Uterus (tissue), 4 donors: ENCODE results near the gene DCAF5. TPM values are rescaled to one million over a fixed set of nuclear protein-coding genes. Genes with fewer than 3 reads are reported as not detected.

ENCODE experiments used
- DNase-seq, 2 donors: peaks; one replicate each; pipeline ENCODE4 v3.0.0-alpha.2; 2019 to 2020
- H3K27ac ChIP-seq, 2 donors: fragments of 200-600 bp; sonication (generic); 1 replicate in 1 of 2; 2 replicates in 1 of 2; pipeline ENCODE4 v1.5.1; 2016 to 2018
- H3K27me3 ChIP-seq, 2 donors: fragments of 200-600 bp; sonication (generic); one replicate each; pipeline ENCODE4 v1.5.1; 2018 to 2019; ENCODE audit warnings: control low read depth in 1 of 2
- H3K36me3 ChIP-seq, 2 donors: fragments of 200-600 bp; sonication (generic); one replicate each; pipeline ENCODE4 v1.5.1; 2019; ENCODE audit warnings: control low read depth in 1 of 2
- H3K4me1 ChIP-seq, 2 donors: fragments of 200-600 bp; sonication (generic); one replicate each; pipeline ENCODE4 v1.5.1; 2018 to 2019; ENCODE audit warnings: control low read depth in 1 of 2
- H3K4me3 ChIP-seq, 2 donors: fragments of 200-600 bp; sonication (generic); 1 replicate in 1 of 2; 2 replicates in 1 of 2; pipeline ENCODE4 v1.5.1; 2018 to 2019; ENCODE audit warnings: mild to moderate bottlenecking in 1 of 2
- H3K9me3 ChIP-seq, 2 donors: fragments of 200-600 bp; sonication (generic); one replicate each; pipeline ENCODE4 v1.5.1; 2019; ENCODE audit warnings: control low read depth in 1 of 2
- POLR2A ChIP-seq, 2 donors: fragments of 450-650 bp; IDR thresholded peaks; one replicate each; pipeline ENCODE4 v1.6.1; 2016; ENCODE audit warnings: antibody characterized with exemption in 2 of 2, mild to moderate bottlenecking in 1 of 2, moderate library complexity in 1 of 2
- intact Hi-C: fragments of 100-400 bp; cut with DNase I; formaldehyde crosslinking; loops from one replicate; pipeline ENCODE4 v1.15.1; 2023; ENCODE audit warnings: low total_unique reads
- total RNA-seq, 4 donors: library from RNA; depleted of rRNA in 3 of 4; stranded (reverse); fragments of >200 nt in 3 of 4; gene quantifications; one replicate each; pipeline versions ENCODE4 v1.1.0 to v1.2.4, GENCODE V29; 2014 to 2023
- TF ChIP-seq, protein P1 (sequence below), 4 experiments: fragments of 200-600 bp in 2 of 4; fragments of 450-650 bp in 2 of 4; sonication (generic) in 2 of 4; IDR thresholded peaks; one replicate each; pipeline ENCODE4 v1.5.1; 2016 to 2019; ENCODE audit warnings: antibody characterized with exemption in 4 of 4, mild to moderate bottlenecking in 2 of 4, moderate library complexity in 1 of 4
- donor health status: DM: yes; HTN: yes; CAD: no.

DCAF5 gene
- total RNA-seq, 4 donors from 2014 or later, result 32.2 to 68.5 (median 60.0) TPM

DNA sequence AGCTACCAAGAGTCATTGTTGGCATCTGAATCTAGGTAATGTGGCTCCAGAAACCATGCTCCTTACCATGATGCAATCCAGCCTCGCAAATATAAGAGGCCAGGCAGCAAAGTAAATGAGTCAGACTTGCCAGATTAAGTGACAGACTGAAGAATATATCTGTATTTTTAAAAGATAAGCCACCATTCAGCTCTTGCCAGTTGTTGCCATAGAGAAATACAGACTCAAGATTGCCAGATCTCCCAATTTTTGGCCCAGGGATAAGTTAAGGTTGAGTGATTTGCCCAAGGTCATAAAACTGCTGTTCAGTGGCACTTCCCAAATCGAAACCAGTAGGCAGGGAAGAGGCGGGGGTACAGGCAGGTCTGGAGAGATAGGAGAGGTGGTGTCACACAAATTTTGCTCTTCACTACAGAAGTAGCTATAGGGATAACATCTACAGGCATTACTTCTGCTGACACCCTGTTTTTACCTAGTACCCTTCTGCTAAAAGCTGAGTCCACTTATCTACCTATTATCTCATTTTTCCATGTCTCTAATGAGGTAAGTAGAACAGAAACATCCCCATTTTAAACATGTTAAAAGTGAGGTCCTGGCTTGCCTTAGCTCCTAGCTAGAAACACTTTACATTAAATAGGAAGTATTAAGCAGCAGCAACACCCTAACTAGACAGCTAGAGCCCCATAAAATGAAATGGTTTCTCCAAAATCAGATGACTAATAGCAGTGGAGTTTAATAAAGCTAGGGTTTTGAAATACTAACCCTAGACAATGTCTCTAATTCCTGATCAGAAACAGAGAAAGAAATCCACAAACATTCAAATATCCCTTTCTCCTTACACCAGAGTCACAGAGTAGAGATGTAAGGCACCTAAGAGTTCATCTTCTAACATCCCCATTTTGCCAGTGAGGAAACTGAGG lies 19.5 kb downstream of the DCAF5 start:
- H3K36me3 ChIP-seq, result no peaks in the 10 kb centered on the region
- no peaks in the 10 kb centered on the region for H3K27me3 ChIP-seq
- H3K4me3 ChIP-seq, result no peak overlapping the region
- TF ChIP-seq, protein P1, sequence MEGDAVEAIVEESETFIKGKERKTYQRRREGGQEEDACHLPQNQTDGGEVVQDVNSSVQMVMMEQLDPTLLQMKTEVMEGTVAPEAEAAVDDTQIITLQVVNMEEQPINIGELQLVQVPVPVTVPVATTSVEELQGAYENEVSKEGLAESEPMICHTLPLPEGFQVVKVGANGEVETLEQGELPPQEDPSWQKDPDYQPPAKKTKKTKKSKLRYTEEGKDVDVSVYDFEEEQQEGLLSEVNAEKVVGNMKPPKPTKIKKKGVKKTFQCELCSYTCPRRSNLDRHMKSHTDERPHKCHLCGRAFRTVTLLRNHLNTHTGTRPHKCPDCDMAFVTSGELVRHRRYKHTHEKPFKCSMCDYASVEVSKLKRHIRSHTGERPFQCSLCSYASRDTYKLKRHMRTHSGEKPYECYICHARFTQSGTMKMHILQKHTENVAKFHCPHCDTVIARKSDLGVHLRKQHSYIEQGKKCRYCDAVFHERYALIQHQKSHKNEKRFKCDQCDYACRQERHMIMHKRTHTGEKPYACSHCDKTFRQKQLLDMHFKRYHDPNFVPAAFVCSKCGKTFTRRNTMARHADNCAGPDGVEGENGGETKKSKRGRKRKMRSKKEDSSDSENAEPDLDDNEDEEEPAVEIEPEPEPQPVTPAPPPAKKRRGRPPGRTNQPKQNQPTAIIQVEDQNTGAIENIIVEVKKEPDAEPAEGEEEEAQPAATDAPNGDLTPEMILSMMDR (IDR thresholded peaks at IDR 0.05), result no peak
- TF ChIP-seq POLR2A (IDR thresholded peaks at IDR 0.05), result no peak
- no peak for DNase-seq
- peak overlapping the region in 1 of 2 donors; percentile 22 for H3K27ac ChIP-seq
- H3K9me3 ChIP-seq, result no peaks in the 10 kb centered on the region
- intact Hi-C loops, result no loop called here
- peaks cover 12 to 18% of the 10 kb centered on the region in 2 donors for H3K4me1 ChIP-seq

DNA sequence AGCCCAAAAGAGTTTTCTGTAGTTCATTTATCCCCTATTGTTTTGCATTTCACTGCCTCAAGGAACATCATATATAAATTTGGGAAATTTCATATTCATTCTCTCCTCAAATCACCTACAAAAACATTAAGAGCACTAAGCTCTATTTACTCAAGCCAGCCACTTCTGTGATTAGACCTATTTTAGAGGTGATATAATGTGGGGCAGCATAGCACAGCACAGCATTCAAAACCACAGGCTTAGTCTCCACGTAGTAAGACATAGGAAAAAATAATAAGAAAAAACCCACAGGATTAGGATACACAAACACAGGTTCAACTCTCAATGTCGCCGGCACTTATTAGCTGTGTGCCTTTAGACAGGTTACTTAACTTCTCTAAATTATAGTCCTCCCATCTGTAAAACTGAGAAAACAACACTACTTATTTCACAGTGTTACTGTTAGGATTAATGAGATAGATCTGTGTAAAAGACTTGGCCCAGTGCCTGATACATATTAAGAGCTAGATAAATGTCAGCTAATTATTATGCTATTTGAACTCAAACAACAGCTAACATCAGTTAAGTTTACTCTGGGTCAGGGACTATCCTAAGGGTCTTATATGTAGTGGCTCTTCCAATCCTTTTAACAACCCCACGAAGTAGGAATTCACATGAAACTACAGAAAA lies 20.3 kb downstream of the DCAF5 start:
- Histone ChIP-seq H3K27ac (no peak overlapping the region), H3K4me1 (peaks cover 9 to 13% of the 10 kb centered on the region in 2 donors)
- intact Hi-C loops, result no loop called here

DNA sequence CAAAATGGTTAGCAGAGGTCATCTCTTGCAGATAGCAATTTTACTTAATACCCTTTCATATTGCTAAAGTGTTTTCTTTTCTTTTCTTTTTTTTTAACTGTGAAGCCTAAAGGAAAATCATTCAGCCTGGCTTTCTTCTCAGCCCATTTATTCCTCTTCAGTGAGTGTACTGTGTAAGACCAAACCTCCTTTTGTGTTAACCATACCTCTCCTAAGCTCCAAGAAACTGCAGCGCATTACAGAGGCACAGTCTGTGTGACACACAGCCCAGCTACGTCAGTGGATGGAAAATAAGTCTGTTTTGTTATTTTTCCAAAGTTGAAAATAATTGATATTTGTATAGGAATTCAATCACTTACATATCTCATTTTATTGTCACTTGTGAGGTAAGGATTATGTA lies 21.7 kb downstream of the DCAF5 start:
- Histone ChIP-seq H3K27ac (no peak overlapping the region), H3K4me3 (no peak overlapping the region), H3K9me3 (no peaks in the 10 kb centered on the region), H3K4me1 (peaks cover 5 to 13% of the 10 kb centered on the region in 2 donors), H3K36me3 (no peaks in the 10 kb centered on the region), H3K27me3 (no peaks in the 10 kb centered on the region)
- no peak for DNase-seq
- no peak for TF ChIP-seq POLR2A (IDR thresholded peaks at IDR 0.05)
- intact Hi-C loops, result no loop called here

More for the DNA sequence above, 20.3 kb downstream of the DCAF5 start:
- TF ChIP-seq, protein P1 (IDR thresholded peaks at IDR 0.05), result no peak
- no peak for TF ChIP-seq POLR2A (IDR thresholded peaks at IDR 0.05)
- no peaks in the 10 kb centered on the region for H3K36me3 ChIP-seq
- no peak overlapping the region for H3K4me3 ChIP-seq
- no peaks in the 10 kb centered on the region for H3K27me3 ChIP-seq
- no peak for DNase-seq
- H3K9me3 ChIP-seq, result no peaks in the 10 kb centered on the region

DNA sequence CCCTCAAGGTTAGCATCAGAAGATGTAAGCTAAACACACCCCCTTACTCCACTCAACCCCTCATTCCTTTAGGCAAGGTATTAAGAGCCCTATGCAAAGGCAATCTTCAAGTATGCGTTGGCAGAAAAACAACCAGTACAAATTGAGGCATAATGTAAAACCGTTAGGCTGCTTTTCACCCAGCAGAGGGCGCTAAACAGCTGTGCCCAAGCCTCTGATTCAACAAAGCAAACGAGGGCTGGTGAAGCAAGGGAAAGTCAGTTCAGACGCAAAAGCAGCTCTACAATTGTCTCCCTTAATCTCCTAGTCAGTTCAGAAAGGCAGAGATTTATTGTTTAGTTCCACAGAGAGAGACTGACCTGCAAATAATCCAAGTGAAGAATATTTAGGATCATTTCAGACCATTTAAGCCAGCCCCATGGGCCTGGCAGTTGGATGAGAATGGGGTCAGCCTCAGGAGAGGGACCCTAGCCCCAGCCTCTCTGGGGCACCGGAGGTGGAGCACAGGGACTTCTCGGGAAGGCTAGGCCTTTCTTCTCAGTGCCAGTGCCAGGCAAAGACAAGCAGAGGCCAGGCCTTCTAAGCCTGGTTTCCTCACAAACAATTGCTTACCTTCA lies 23.5 kb downstream of the DCAF5 start:
- no peaks in the 10 kb centered on the region for H3K9me3 ChIP-seq
- H3K27ac ChIP-seq, result peak overlapping the region; percentile 56 to 79
- intact Hi-C loops, result no loop called here
- TF ChIP-seq POLR2A (IDR thresholded peaks at IDR 0.05), result no peak
- TF ChIP-seq, protein P1 (IDR thresholded peaks at IDR 0.05), result peak; percentile 86 to 90 (median 88)
- H3K4me1 ChIP-seq, result peaks cover 5 to 13% of the 10 kb centered on the region in 2 donors
- H3K27me3 ChIP-seq, result no peaks in the 10 kb centered on the region
- H3K36me3 ChIP-seq, result no peaks in the 10 kb centered on the region
- DNase-seq, result peak; percentile 70 to 80
- H3K4me3 ChIP-seq, result no peak overlapping the region

DNA sequence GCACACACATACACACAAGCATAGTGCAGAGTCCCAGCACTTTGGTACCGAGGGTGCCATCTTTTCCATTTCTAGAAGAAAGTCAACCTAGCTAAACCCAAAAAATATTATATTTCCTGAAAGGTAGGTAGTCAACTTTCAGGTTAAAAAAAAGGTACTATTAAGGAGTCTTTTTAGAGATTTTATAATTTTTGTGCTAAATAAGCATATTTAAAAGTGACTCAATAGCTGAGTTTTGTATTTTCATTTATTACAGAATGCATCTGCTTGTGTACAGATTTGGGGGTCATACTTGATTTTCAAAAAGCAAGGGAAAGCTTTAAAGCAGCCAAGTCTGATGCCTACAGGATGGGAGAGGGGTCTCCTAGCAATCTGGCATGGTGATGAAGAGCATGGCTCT lies 34.6 kb downstream of the DCAF5 start:
- H3K36me3 ChIP-seq, result no peaks in the 10 kb centered on the region
- intact Hi-C loops, result no loop called here
- no peaks in the 10 kb centered on the region for H3K9me3 ChIP-seq
- H3K4me1 ChIP-seq, result no peaks in the 10 kb centered on the region
- no peaks in the 10 kb centered on the region for H3K27me3 ChIP-seq
- H3K27ac ChIP-seq, result no peak overlapping the region
- DNase-seq, result no peak
- H3K4me3 ChIP-seq, result no peak overlapping the region
- TF ChIP-seq, protein P1 (IDR thresholded peaks at IDR 0.05), result no peak
- TF ChIP-seq POLR2A (IDR thresholded peaks at IDR 0.05), result no peak
